Neutrophil (primary cell): Measurements from ENCODE around the gene GADD45GIP1.

Experiments
- H3K27ac ChIP-seq: fragments of 200-600 bp; sonication (generic); 2 replicates; pipeline ENCODE4 v1.5.1; 2016; ENCODE audit warnings: mild to moderate bottlenecking, moderate library complexity
- H3K27me3 ChIP-seq: fragments of 200-600 bp; sonication (generic); 2 replicates; pipeline ENCODE4 v1.6.0; 2016; ENCODE audit warnings: mild to moderate bottlenecking
- H3K36me3 ChIP-seq: fragments of 200-600 bp; sonication (generic); 2 replicates; pipeline ENCODE4 v1.5.1; 2017
- H3K4me1 ChIP-seq, 2 experiments: fragments of 200-600 bp in 1 of 2; sonication (generic) in 1 of 2; 1 replicate in 1 of 2; 2 replicates in 1 of 2; pipeline versions ENCODE4 v1.5.1 to v1.6.1; 2013 to 2016; ENCODE audit warnings: low read depth in 1 of 2, low read length in 1 of 2, mild to moderate bottlenecking in 1 of 2, moderate library complexity in 1 of 2; ENCODE audit not compliant: control insufficient read depth in 1 of 2, insufficient read depth in 1 of 2
- H3K4me3 ChIP-seq, 2 experiments: fragments of 200-600 bp in 1 of 2; sonication (generic) in 1 of 2; 1 replicate in 1 of 2; 2 replicates in 1 of 2; pipeline ENCODE4 v1.5.1; 2013 to 2016; ENCODE audit warnings: low read depth in 1 of 2, low read length in 1 of 2, mild to moderate bottlenecking in 1 of 2, moderate library complexity in 1 of 2
- H3K9me3 ChIP-seq: fragments of 200-600 bp; sonication (generic); 2 replicates; pipeline ENCODE4 v1.5.1; 2016
- TF ChIP-seq, protein P1 (sequence below): fragments of 200-600 bp; sonication (generic); IDR thresholded peaks from 2 replicates; pipeline ENCODE4 v1.5.1; 2016; ENCODE audit warnings: antibody characterized with exemption

The GADD45GIP1 gene

GRCh38 chr19:12956446-12957388 is at the start of gene GADD45GIP1:
Gene GADD45GIP1, minus strand, starts transcription at chr19:12957223. Its CDS starts 11 bp downstream, at chr19:12957212.
- Histone ChIP-seq H3K9me3 (no peaks in the 10 kb centered on the region), H3K27me3 (no peaks in the 10 kb centered on the region), H3K36me3 (no peaks in the 10 kb centered on the region), H3K4me1 (peaks cover 15 to 25% of the 10 kb centered on the region in 2 experiments), H3K27ac (peak within 1 kb of the TSS; percentile 71), H3K4me3 (peak within 1 kb of the TSS; percentile 74 to 77)
- TF ChIP-seq, protein P1, sequence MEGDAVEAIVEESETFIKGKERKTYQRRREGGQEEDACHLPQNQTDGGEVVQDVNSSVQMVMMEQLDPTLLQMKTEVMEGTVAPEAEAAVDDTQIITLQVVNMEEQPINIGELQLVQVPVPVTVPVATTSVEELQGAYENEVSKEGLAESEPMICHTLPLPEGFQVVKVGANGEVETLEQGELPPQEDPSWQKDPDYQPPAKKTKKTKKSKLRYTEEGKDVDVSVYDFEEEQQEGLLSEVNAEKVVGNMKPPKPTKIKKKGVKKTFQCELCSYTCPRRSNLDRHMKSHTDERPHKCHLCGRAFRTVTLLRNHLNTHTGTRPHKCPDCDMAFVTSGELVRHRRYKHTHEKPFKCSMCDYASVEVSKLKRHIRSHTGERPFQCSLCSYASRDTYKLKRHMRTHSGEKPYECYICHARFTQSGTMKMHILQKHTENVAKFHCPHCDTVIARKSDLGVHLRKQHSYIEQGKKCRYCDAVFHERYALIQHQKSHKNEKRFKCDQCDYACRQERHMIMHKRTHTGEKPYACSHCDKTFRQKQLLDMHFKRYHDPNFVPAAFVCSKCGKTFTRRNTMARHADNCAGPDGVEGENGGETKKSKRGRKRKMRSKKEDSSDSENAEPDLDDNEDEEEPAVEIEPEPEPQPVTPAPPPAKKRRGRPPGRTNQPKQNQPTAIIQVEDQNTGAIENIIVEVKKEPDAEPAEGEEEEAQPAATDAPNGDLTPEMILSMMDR = no peak

DNA sequence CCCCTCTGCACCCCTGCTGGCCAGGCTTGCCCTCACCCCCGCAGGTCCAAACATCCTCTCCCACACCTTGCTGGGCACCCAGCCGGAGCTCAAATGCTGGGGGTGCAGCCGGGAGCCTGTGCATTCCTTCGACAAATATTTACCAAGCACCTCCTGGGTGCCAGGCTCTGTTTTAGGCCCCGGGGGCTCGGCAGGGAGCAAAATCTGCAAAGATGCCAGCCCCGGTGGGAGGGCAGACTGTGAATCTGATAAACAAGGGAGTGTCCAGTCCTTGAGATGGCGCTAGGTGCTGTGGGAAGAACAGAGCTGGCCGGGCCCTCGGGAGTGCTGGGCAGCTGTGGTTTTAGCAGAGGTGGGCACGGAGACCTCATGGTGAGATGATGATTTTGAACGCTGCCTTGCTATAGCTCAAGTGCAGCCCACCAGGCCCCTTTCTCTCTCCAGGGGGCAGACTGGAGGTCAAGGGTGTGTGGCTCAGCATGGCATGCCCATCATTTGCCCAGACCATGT is 48.9 kb upstream of the GADD45GIP1 start:
- H3K27ac ChIP-seq = no peak overlapping the region
- peaks cover 35% of the 10 kb centered on the region for H3K27me3 ChIP-seq
- TF ChIP-seq, protein P1 = no peak
- no peaks in the 10 kb centered on the region for H3K4me1 ChIP-seq
- no peaks in the 10 kb centered on the region for H3K36me3 ChIP-seq
- H3K9me3 ChIP-seq = no peaks in the 10 kb centered on the region
- H3K4me3 ChIP-seq = no peak overlapping the region

DNA sequence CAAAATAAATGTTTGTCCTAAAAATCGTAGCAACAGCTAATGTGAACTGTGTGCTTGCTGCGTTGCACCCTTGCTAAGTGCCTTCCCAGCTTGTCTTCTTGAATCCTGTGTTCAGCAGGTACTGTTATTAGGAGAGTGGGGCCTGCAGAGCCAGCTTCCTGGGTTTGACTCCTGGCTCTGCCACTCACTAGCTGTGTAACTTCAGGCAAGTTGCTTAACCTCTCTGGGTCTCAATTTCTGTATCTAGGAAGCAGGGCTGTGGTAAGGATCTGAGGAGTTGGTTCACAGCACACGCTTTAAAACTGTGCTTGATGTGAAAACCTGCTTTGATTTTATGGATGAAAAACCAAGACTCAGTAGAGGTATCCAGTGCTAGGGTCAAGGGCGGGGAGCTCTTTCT is 48.2 kb upstream of the GADD45GIP1 start:
- H3K27ac ChIP-seq = no peak overlapping the region
- no peaks in the 10 kb centered on the region for H3K4me1 ChIP-seq

DNA sequence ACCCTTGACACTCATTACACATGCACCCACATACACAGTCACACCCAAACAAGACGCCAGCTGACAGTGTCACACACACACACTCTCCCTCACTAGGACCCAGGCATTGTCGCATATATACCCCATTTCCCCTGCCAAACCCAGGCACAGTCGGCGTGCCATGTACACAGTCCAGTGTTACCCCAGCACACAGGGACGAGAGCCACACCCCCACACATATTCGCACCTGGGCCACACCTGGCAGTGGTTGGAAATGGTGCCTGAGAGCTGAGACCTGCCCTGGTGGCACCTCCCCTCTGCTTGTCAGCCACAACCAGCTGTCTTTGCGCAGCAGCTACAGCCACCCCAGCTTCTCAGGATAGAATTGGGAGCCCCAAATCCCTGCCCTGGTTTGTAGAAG is 47.2 kb upstream of the GADD45GIP1 start:
- H3K9me3 ChIP-seq = no peaks in the 10 kb centered on the region
- peaks cover 19% of the 10 kb centered on the region for H3K27me3 ChIP-seq
- H3K27ac ChIP-seq = no peak overlapping the region
- no peak overlapping the region for H3K4me3 ChIP-seq
- no peaks in the 10 kb centered on the region for H3K4me1 ChIP-seq
- TF ChIP-seq, protein P1 = no peak
- no peaks in the 10 kb centered on the region for H3K36me3 ChIP-seq

More for the DNA sequence above, 48.2 kb upstream of the GADD45GIP1 start:
- H3K36me3 ChIP-seq = no peaks in the 10 kb centered on the region
- H3K9me3 ChIP-seq = no peaks in the 10 kb centered on the region
- peaks cover 28% of the 10 kb centered on the region for H3K27me3 ChIP-seq
- TF ChIP-seq, protein P1 = no peak
- no peak overlapping the region for H3K4me3 ChIP-seq

GRCh38 chr19:13003081-13003480 is 46.1 kb upstream of the GADD45GIP1 start:
- Histone ChIP-seq H3K9me3 (no peaks in the 10 kb centered on the region), H3K27me3 (peaks cover 16% of the 10 kb centered on the region), H3K4me3 (no peak overlapping the region), H3K36me3 (no peaks in the 10 kb centered on the region), H3K27ac (no peak overlapping the region), H3K4me1 (no peaks in the 10 kb centered on the region)
- TF ChIP-seq, protein P1 = no peak
